ENCODE data around the gene LUM. TPM values are rescaled to one million over a fixed set of nuclear protein-coding genes. Genes with fewer than 3 reads are reported as not detected.

LUM gene
- total and polyA plus RNA-seq, 2 donors from 2014 or later = 102 to 185 TPM

DNA sequence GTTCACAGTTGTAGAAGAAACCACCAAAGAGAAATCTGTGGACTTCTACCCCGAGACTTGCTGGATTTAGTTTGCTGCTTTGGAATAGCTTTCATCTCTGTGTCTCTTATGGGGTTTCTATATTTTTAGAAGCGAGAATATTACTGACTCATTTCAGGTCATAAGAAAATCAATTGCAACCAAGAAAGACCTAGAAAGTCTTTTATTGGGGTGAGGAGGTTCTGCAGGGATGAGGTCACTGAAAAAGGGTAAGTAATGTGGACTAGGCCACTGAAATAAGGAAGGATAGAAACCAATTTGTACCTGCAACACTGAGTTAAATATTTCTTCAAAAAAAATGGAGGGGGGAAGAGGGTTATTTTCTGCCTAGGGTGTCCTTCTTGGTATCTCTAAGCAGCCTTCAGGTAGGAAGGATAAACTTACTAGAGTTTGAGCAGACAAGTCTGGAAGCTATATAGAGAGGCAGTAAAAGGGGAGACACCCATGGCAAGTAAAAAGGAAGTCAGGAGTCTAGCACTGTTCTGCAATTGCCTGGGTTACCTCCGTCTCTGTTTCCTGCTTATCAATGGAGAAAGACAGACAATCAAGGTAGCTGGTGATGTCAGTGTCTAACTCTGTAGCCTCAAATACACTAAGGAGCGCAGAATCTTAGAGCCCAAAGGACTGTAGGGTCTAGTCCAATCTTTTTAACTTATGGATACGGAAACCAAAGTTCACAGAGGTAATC lies 33.9 kb downstream of the LUM start:
- Histone ChIP-seq H3K4me3 (ENCODE audit: low read length in 3 of 3) (no peak overlapping the region), H3K9ac (ENCODE audit: low read length in 3 of 3) (no peak overlapping the region), H3K9me3 (ENCODE audit: control insufficient read depth in 2 of 3, insufficient read depth in 1 of 3, low read length in 3 of 3) (no peaks in the 10 kb centered on the region), H3K27ac (ENCODE audit: low read depth in 2 of 2, low read length in 2 of 2) (no peak overlapping the region), H3K36me3 (ENCODE audit: control insufficient read depth in 2 of 3, insufficient read depth in 3 of 3, low read length in 3 of 3) (no peaks in the 10 kb centered on the region), H3K4me1 (ENCODE audit: control insufficient read depth in 2 of 3, insufficient read depth in 2 of 3, low read depth in 1 of 3, low read length in 3 of 3) (peaks cover 0 to 3% (median 0%) of the 10 kb centered on the region in 3 donors), H3K27me3 (ENCODE audit: control insufficient read depth, insufficient read depth, low read length) (no peaks in the 10 kb centered on the region)
- TF ChIP-seq, protein P1, sequence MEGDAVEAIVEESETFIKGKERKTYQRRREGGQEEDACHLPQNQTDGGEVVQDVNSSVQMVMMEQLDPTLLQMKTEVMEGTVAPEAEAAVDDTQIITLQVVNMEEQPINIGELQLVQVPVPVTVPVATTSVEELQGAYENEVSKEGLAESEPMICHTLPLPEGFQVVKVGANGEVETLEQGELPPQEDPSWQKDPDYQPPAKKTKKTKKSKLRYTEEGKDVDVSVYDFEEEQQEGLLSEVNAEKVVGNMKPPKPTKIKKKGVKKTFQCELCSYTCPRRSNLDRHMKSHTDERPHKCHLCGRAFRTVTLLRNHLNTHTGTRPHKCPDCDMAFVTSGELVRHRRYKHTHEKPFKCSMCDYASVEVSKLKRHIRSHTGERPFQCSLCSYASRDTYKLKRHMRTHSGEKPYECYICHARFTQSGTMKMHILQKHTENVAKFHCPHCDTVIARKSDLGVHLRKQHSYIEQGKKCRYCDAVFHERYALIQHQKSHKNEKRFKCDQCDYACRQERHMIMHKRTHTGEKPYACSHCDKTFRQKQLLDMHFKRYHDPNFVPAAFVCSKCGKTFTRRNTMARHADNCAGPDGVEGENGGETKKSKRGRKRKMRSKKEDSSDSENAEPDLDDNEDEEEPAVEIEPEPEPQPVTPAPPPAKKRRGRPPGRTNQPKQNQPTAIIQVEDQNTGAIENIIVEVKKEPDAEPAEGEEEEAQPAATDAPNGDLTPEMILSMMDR (IDR thresholded peaks at IDR 0.05; ENCODE audit: borderline replicate concordance, extremely low read depth, insufficient read depth) = no peak
- intact Hi-C loops (cut with DNase I) = no loop called here
- FAIRE-seq = no peak
- no peak for DNase-seq

DNA sequence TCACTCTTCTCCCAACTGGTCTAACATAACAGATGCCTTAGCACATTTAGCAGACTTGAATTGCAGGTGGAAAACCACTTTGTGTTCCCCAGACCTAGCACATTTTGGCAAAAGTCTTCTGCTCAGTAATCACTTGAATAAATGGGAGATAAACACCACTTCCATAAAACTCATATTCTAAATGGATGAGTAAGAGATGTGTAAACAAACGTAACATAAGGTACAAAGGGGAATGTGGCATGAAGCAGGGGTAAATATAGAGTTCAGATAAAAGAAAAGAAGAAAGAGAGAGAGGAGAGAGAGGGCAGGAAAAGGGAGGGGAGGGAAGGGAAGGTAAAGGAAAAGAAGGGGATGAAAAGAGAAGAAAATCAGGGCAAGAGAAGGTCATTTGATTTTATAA lies 36.4 kb downstream of the LUM start:
- Histone ChIP-seq H3K27me3 (ENCODE audit: control insufficient read depth, insufficient read depth, low read length) (no peaks in the 10 kb centered on the region), H3K4me3 (ENCODE audit: low read length in 3 of 3) (no peak overlapping the region), H3K9ac (ENCODE audit: low read length in 3 of 3) (no peak overlapping the region), H3K9me3 (ENCODE audit: control insufficient read depth in 2 of 3, insufficient read depth in 1 of 3, low read length in 3 of 3) (no peaks in the 10 kb centered on the region), H3K27ac (ENCODE audit: low read depth in 2 of 2, low read length in 2 of 2) (no peak overlapping the region), H3K4me1 (ENCODE audit: control insufficient read depth in 2 of 3, insufficient read depth in 2 of 3, low read depth in 1 of 3, low read length in 3 of 3) (peaks cover 0 to 3% (median 0%) of the 10 kb centered on the region in 3 donors), H3K36me3 (ENCODE audit: control insufficient read depth in 2 of 3, insufficient read depth in 3 of 3, low read length in 3 of 3) (no peaks in the 10 kb centered on the region)
- intact Hi-C loops (cut with DNase I) = no loop called here
- TF ChIP-seq, protein P1 (IDR thresholded peaks at IDR 0.05; ENCODE audit: borderline replicate concordance, extremely low read depth, insufficient read depth) = no peak
- DNase-seq (no peak), FAIRE-seq (no peak)

- TF ChIP-seq, protein P1 (IDR thresholded peaks at IDR 0.05; ENCODE audit: borderline replicate concordance, extremely low read depth, insufficient read depth) = no peak
- no peak overlapping the region for H3K9ac ChIP-seq (ENCODE audit: low read length in 3 of 3)
Observed at GRCh38 chr12:91074154-91074709, 37.1 kb downstream of the LUM start.

More at GRCh38 chr12:91074154-91074709, 37.1 kb downstream of the LUM start:
- intact Hi-C loops (cut with DNase I) = no loop called here
- Histone ChIP-seq H3K27me3 (ENCODE audit: control insufficient read depth, insufficient read depth, low read length) (no peaks in the 10 kb centered on the region), H3K27ac (ENCODE audit: low read depth in 2 of 2, low read length in 2 of 2) (no peak overlapping the region), H3K9me3 (ENCODE audit: control insufficient read depth in 2 of 3, insufficient read depth in 1 of 3, low read length in 3 of 3) (no peaks in the 10 kb centered on the region), H3K4me3 (ENCODE audit: low read length in 3 of 3) (no peak overlapping the region), H3K36me3 (ENCODE audit: control insufficient read depth in 2 of 3, insufficient read depth in 3 of 3, low read length in 3 of 3) (no peaks in the 10 kb centered on the region), H3K4me1 (ENCODE audit: control insufficient read depth in 2 of 3, insufficient read depth in 2 of 3, low read depth in 1 of 3, low read length in 3 of 3) (peaks cover 0 to 3% (median 0%) of the 10 kb centered on the region in 3 donors)
- DNase-seq = peak in 3 of 5 donors; percentile 12 to 69 (median 58)
- FAIRE-seq = no peak

Data from kidney (tissue), 14 donors.